Spleen (tissue), 7 donors: Measurements from ENCODE around the gene MYO5B.

Source experiments
- CTCF ChIP-seq, 11 experiments: fragments of 200-600 bp in 7 of 11; fragments of 450-650 bp in 4 of 11; sonication (generic) in 4 of 11; IDR thresholded peaks in 8 of 11; conservative IDR thresholded peaks in 3 of 11; 1 replicate in 7 of 11; 2 replicates in 4 of 11; pipeline versions ENCODE4 v1.4.0 to v1.8.0; 2016 to 2021; ENCODE audit warnings: antibody characterized with exemption in 11 of 11, inconsistent platforms in 4 of 11, mild to moderate bottlenecking in 1 of 11
- POLR2AphosphoS5 ChIP-seq, 3 donors: sonication (generic); formaldehyde crosslinking; IDR thresholded peaks; one replicate each; pipeline ENCODE4 v1.5.1; 2017; ENCODE audit warnings: antibody characterized with exemption in 3 of 3
- donor health status: DM: no; HTN: no; CAD: no; lungs with moderate emphysema.
- donor health status: DM: no; HTN: no; CAD: no.
- donor health status: DM: no; HTN: no; CAD: no.

GRCh38 chr18:49846718-49847470 is 348.1 kb downstream of the MYO5B start:
- TF ChIP-seq CTCF (IDR thresholded peaks at IDR 0.05 in 8 of 11, conservative IDR thresholded peaks at IDR 0.05 in 3 of 11) (no peak), POLR2AphosphoS5 (IDR thresholded peaks at IDR 0.05) (no peak)
